Nephron progenitor cell (in vitro differentiated cells): ENCODE measurements around the gene RSPH1.

ENCODE experiments used
- DNase-seq: peaks from one replicate; pipeline ENCODE4 v3.0.0; 2021
- H3K27ac Mint-ChIP-seq: 2 replicates; pipeline ENCODE4 v1.8.0; 2021; ENCODE audit warnings: mild to moderate bottlenecking, moderate library complexity, mixed read lengths
- H3K27me3 Mint-ChIP-seq: 2 replicates; pipeline ENCODE4 v1.8.0; 2021; ENCODE audit warnings: mild to moderate bottlenecking, low read depth, mixed read lengths; ENCODE audit not compliant: poor library complexity
- H3K36me3 Mint-ChIP-seq: 2 replicates; pipeline ENCODE4 v1.8.0; 2021; ENCODE audit warnings: low read depth, mixed read lengths
- H3K4me1 Mint-ChIP-seq: 2 replicates; pipeline ENCODE4 v1.8.0; 2021; ENCODE audit warnings: mixed read lengths
- H3K4me3 Mint-ChIP-seq: 2 replicates; pipeline ENCODE4 v1.8.0; 2021; ENCODE audit warnings: mild to moderate bottlenecking, moderate library complexity, mixed read lengths
- H3K9me3 Mint-ChIP-seq: 2 replicates; pipeline ENCODE4 v1.8.0; 2021; ENCODE audit warnings: mild to moderate bottlenecking, moderate library complexity, mixed read lengths
- CTCF ChIP-seq: fragments of 200-600 bp; sonication (generic); IDR thresholded peaks from 2 replicates; pipeline ENCODE4 v1.5.0; 2021; ENCODE audit warnings: antibody characterized with exemption

RSPH1 gene

DNA sequence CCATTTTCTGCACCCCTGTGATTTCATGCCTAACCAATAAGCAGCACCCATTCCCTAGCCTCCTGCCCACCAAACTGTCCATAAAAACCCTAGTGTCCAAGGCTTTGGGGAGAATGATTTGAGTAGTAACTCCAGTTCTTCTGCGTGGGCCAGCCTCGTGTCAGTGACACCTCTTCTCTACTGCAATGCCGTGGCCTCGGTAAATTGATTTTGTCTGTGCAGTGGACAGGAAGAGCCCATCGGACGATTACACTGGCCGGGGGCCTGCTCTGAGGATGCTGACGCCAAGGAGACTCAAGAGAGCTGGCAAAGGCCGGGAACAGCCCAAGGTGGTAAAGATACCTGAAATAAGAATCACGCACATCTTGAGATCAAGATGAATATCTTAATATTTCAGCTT, 29.3 kb downstream of the RSPH1 start:
- Mint-ChIP-seq H3K4me3 (no peak overlapping the region), H3K4me1 (peaks cover 36% of the 10 kb centered on the region), H3K27me3 (peaks cover 10% of the 10 kb centered on the region), H3K27ac (peak overlapping the region; percentile 73), H3K9me3 (no peaks in the 10 kb centered on the region), H3K36me3 (no peaks in the 10 kb centered on the region)
- DNase-seq, result no peak
- no peak for TF ChIP-seq CTCF

DNA sequence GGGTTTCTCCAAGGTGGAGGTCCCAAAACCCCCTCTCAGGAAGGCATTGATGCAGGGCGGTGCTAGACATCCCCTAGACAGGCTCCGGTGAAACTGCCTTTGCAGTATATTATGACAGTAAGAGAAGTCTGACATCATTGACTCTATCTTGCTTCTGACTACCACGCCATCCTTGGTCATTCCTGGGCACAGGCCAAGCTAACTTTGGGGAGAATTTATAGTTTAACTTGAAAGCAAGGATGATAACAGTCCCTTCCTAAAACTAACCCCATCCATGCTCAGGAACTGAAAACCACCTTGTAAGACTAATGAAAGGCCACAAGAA, 30.3 kb downstream of the RSPH1 start:
- H3K27me3 Mint-ChIP-seq, result peaks cover 6% of the 10 kb centered on the region
- DNase-seq, result no peak
- H3K4me3 Mint-ChIP-seq, result no peak overlapping the region
- no peak overlapping the region for H3K27ac Mint-ChIP-seq
- H3K9me3 Mint-ChIP-seq, result no peaks in the 10 kb centered on the region
- TF ChIP-seq CTCF, result no peak
- H3K4me1 Mint-ChIP-seq, result peaks cover 39% of the 10 kb centered on the region
- no peaks in the 10 kb centered on the region for H3K36me3 Mint-ChIP-seq

DNA sequence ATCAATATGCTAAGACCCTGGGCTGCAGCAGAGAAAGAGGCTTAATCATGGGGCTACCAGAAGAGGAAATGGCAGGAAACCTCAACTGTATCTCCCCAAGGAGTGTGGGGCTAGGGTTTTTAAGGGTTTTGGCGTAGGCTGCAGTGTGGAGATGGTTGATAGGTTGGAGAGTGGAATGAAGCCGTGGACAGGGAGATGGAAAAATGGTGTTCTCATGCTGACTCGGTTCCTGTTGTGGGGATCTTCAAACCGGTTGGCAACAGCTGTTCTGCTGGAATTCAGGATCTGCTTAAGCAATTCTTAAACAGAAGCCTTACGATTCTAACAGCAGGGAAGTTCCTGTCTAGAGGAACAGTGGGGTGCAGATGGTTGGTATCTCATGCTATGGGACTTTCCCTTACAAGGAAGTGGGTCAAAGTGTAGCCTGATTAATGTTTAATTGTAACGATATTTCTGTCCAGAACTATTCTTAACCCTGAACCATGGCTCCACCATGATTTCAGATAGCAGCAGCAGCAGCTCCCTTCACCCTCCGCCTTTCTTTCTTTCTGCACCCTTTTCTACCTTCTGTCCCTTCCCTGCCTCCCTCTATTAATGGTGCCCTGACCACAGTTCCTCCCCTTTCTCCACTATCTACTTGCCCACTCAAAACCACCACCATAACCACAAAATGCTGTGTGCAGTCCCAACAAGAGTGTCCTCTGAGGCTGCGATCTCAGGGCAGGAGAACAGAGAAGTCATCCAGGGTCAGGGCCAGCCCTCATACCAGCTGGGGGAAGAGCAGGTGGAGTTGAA, 30.8 kb downstream of the RSPH1 start:
- no peaks in the 10 kb centered on the region for H3K36me3 Mint-ChIP-seq
- no peak for DNase-seq
- H3K27ac Mint-ChIP-seq, result no peak overlapping the region
- H3K4me1 Mint-ChIP-seq, result peaks cover 45% of the 10 kb centered on the region
- H3K27me3 Mint-ChIP-seq, result peaks cover 6% of the 10 kb centered on the region
- no peaks in the 10 kb centered on the region for H3K9me3 Mint-ChIP-seq
- no peak overlapping the region for H3K4me3 Mint-ChIP-seq
- TF ChIP-seq CTCF, result no peak

DNA sequence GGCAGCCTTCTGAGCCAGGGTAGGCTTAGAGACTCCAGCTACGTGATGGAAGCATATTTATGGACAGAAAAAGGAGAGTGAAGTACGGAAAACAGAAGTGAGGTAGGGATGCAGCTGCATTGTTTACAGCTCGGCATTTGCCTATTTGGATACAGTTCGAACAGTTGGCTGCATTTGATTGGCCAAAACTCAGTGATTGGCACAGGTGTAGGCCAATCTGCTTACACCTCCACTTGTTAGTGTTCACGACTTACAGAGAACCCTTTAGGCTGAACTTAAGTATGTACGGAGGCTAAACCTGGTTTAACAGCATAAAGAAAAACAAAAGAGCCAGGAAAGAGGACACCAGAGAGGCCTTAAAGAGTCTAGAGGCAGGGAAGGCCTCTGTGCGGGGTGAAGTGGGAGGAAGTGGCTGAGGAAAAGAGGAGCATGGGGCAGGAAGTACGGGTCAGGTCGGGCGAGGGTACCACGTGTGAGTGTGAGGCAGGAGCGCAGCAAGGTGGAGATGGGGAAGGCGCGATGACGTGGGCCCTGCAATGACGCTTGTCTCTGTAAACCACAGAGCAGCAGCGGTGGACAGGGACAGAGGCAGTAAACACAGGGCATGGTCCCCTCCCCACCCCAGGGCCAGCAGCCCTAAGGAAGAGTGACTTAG, 32.0 kb downstream of the RSPH1 start:
- H3K27ac Mint-ChIP-seq, result no peak overlapping the region

GRCh38 chr21:42461881-42462877, 33.8 kb downstream of the RSPH1 start:
- Mint-ChIP-seq H3K9me3 (peaks cover 5% of the 10 kb centered on the region), H3K27me3 (peaks cover 6% of the 10 kb centered on the region), H3K36me3 (no peaks in the 10 kb centered on the region), H3K4me3 (no peak overlapping the region), H3K27ac (no peak overlapping the region), H3K4me1 (peaks cover 29% of the 10 kb centered on the region)
- no peak for DNase-seq
- no peak for TF ChIP-seq CTCF

More for the DNA sequence above, 32.0 kb downstream of the RSPH1 start:
- peak; percentile 37 for DNase-seq
- Mint-ChIP-seq H3K4me3 (no peak overlapping the region), H3K4me1 (peaks cover 46% of the 10 kb centered on the region), H3K36me3 (no peaks in the 10 kb centered on the region), H3K9me3 (no peaks in the 10 kb centered on the region), H3K27me3 (peaks cover 6% of the 10 kb centered on the region)
- TF ChIP-seq CTCF, result no peak
